A549 (cell line): ENCODE data around the gene IRX5. TPM values are rescaled to one million over a fixed set of nuclear protein-coding genes. Genes with fewer than 3 reads are reported as not detected.

ENCODE experiments used
- ATAC-seq, 2 experiments: fragments of 200-7000 bp in 1 of 2; fragments of >200 bp in 1 of 2; cut with Nextera tagmentation in 1 of 2; cut with Tn5 transposase in 1 of 2; 3 replicates each; pipeline versions ENCODE4 v1.8.0 to v1.9.1; 2018 to 2020; ENCODE audit warnings: mild to moderate bottlenecking in 1 of 2, moderate library complexity in 1 of 2
- CTCF ChIA-PET: fragments of 300-600 bp; sonication (Branson Sonifier 250); formaldehyde crosslinking; extraction: SDS; loops from one replicate; lab custom pipeline; 2021; ENCODE audit warnings: antibody characterized with exemption, inconsistent platforms; lab: Yijun Ruan, JAX
- POLR2A ChIA-PET: fragments of 350-600 bp; formaldehyde crosslinking; extraction: SDS; loops from one replicate; lab custom pipeline; 2021; ENCODE audit warnings: antibody characterized with exemption, inconsistent platforms; lab: Yijun Ruan, JAX
- DNase-seq, 2 experiments: peaks; one replicate each; pipeline versions ENCODE4 v3.0.0 to v3.0.0-alpha.2; 2011 to 2016; ENCODE audit warnings: low read depth in 1 of 2, low spot score in 1 of 2
- FAIRE-seq: peaks from 2 replicates; lab custom pipeline; 2011; peaks lifted over from hg19 to GRCh38; lab: Jason Lieb, UNC
- H3K27ac ChIP-seq, 2 experiments: fragments of >200 bp; sonication (Bioruptor Twin); formaldehyde crosslinking; 3 replicates each; pipeline ENCODE4 v1.5.1; 2016 to 2017
- H3K4me1 ChIP-seq: fragments of >200 bp; sonication (Bioruptor Twin); formaldehyde crosslinking; 3 replicates; pipeline ENCODE4 v1.6.1; 2016
- H3K4me2 ChIP-seq: fragments of >200 bp; sonication (Bioruptor Twin); formaldehyde crosslinking; 3 replicates; pipeline ENCODE4 v1.6.1; 2016
- H3K4me3 ChIP-seq: fragments of >200 bp; sonication (Bioruptor Twin); formaldehyde crosslinking; 3 replicates; pipeline ENCODE4 v1.5.1; 2016
- H3K9me3 ChIP-seq: fragments of >200 bp; sonication (Bioruptor Twin); formaldehyde crosslinking; 3 replicates; pipeline ENCODE4 v1.6.1; 2016
- BCL3 ChIP-seq: fragments of >200 bp; sonication (Bioruptor Twin); formaldehyde crosslinking; IDR thresholded peaks from 3 replicates; pipeline ENCODE4 v1.6.1; 2016
- CBX8 ChIP-seq: fragments of 200-600 bp; sonication (generic); IDR thresholded peaks from 2 replicates; pipeline ENCODE4 v1.6.1; 2016
- CEBPB ChIP-seq, 2 experiments: fragments of >200 bp in 1 of 2; sonication (Bioruptor Twin) in 1 of 2; formaldehyde crosslinking in 1 of 2; IDR thresholded peaks; 2 replicates each; pipeline ENCODE4 v1.6.1; 2012 to 2016
- CHD2 ChIP-seq: fragments of 150-350 bp; IDR thresholded peaks from 2 replicates; pipeline ENCODE4 v1.6.1; 2014; ENCODE audit warnings: low read length; ENCODE audit not compliant: partially characterized antibody
- EHF ChIP-seq: fragments of 250-450 bp; sonication (Bioruptor Pico); IDR thresholded peaks from 2 replicates; pipeline ENCODE4 v1.5.0; 2020; ENCODE audit warnings: mild to moderate bottlenecking
- EHMT2 ChIP-seq: fragments of 200-600 bp; sonication (generic); IDR thresholded peaks from 2 replicates; pipeline ENCODE4 v1.6.1; 2016; ENCODE audit warnings: antibody characterized with exemption, low read depth, mild to moderate bottlenecking, moderate library complexity
- EP300 ChIP-seq, 2 experiments: fragments of >200 bp; sonication (Bioruptor Twin); formaldehyde crosslinking; IDR thresholded peaks; 2 replicates in 1 of 2; 3 replicates in 1 of 2; pipeline ENCODE4 v1.6.1; 2016 to 2017
- ESRRA ChIP-seq: fragments of 150-350 bp; IDR thresholded peaks from 2 replicates; pipeline ENCODE4 v1.6.1; 2014; ENCODE audit warnings: mild to moderate bottlenecking, low read length, borderline replicate concordance
- FOSL2 ChIP-seq, 2 experiments: fragments of 450-650 bp in 1 of 2; fragments of >200 bp in 1 of 2; sonication (Bioruptor Twin) in 1 of 2; formaldehyde crosslinking; IDR thresholded peaks; 2 replicates each; pipeline versions ENCODE4 v1.5.0 to v1.6.1; 2016 to 2020; ENCODE audit warnings: mild to moderate bottlenecking in 1 of 2, moderate library complexity in 1 of 2
- HDAC2 ChIP-seq: fragments of 200-600 bp; sonication (generic); IDR thresholded peaks from 2 replicates; pipeline ENCODE4 v1.6.1; 2016
- HEYL ChIP-seq: fragments of 250-450 bp; sonication (Bioruptor Pico); IDR thresholded peaks from 2 replicates; pipeline ENCODE4 v1.8.0; 2021; ENCODE audit warnings: mild to moderate bottlenecking, moderate library complexity
- JUNB ChIP-seq: fragments of >200 bp; sonication (Bioruptor Twin); formaldehyde crosslinking; IDR thresholded peaks from 2 replicates; pipeline ENCODE4 v1.6.1; 2016
- KDM1A ChIP-seq: fragments of 200-600 bp; sonication (generic); IDR thresholded peaks from 2 replicates; pipeline ENCODE4 v1.6.1; 2016; ENCODE audit warnings: low read depth, mild to moderate bottlenecking
- KDM5A ChIP-seq: fragments of 200-600 bp; sonication (generic); IDR thresholded peaks from 2 replicates; pipeline ENCODE4 v1.6.1; 2016; ENCODE audit warnings: antibody characterized with exemption, mild to moderate bottlenecking
- MAX ChIP-seq: IDR thresholded peaks from 2 replicates; pipeline ENCODE4 v1.6.1; 2012
- MYC ChIP-seq: IDR thresholded peaks from 2 replicates; pipeline ENCODE4 v1.6.1; 2012; ENCODE audit warnings: mild to moderate bottlenecking, inconsistent platforms, low read length, improper control_type of control experiment, borderline replicate concordance
- NFE2L2 ChIP-seq: fragments of 150-350 bp; conservative IDR thresholded peaks from 2 replicates; pipeline ENCODE4 v1.6.1; 2014; ENCODE audit warnings: low read length
- PBX3 ChIP-seq: IDR thresholded peaks from 2 replicates; pipeline ENCODE4 v1.6.1; 2012
- PHF8 ChIP-seq: fragments of 200-600 bp; sonication (generic); IDR thresholded peaks from 2 replicates; pipeline ENCODE4 v1.6.1; 2016; ENCODE audit warnings: low read depth, mild to moderate bottlenecking, antibody characterized with exemption, moderate library complexity, borderline replicate concordance
- SREBF2 ChIP-seq: fragments of 450-650 bp; IDR thresholded peaks from 2 replicates; pipeline ENCODE4 v1.6.1; 2014; ENCODE audit warnings: mild to moderate bottlenecking, moderate library complexity
- TP53 ChIP-seq: fragments of 250-450 bp; sonication (Bioruptor Pico); IDR thresholded peaks from 2 replicates; pipeline ENCODE4 v1.5.0; 2021; ENCODE audit warnings: mild to moderate bottlenecking, moderate library complexity
- ZC3H11A ChIP-seq: fragments of 450-650 bp; IDR thresholded peaks from 2 replicates; pipeline ENCODE4 v1.6.1; 2014; ENCODE audit warnings: antibody characterized with exemption, mild to moderate bottlenecking
- ZFP36 ChIP-seq: fragments of 450-650 bp; IDR thresholded peaks from 2 replicates; pipeline ENCODE4 v1.6.1; 2014; ENCODE audit warnings: borderline replicate concordance; ENCODE audit not compliant: partially characterized antibody
- ZNF302 ChIP-seq: fragments of 250-450 bp; sonication (Bioruptor Pico); IDR thresholded peaks from 2 replicates; pipeline ENCODE4 v1.9.0; 2021; ENCODE audit warnings: inconsistent platforms, mild to moderate bottlenecking, moderate library complexity
- whole genome bisulfite sequencing: methylation state at CpG from one replicate; pipeline ENCODE4 v1.1.6; 2017; ENCODE audit errors: missing lambda C conversion rate; 5-methylcytosine and 5-hydroxymethylcytosine counted together
- polyA plus RNA-seq, 4 experiments: library from polyadenylated mRNA; depleted of rRNA in 3 of 4; stranded (reverse); fragments of >200 nt; fragmentation: RNase III in 1 of 4; extraction: RNeasy Plus Mini Kit Qiagen cat#74134 plus additional on column Dnase treatment in 1 of 4; gene quantifications; 2 replicates in 3 of 4; 3 replicates in 1 of 4; pipeline ENCODE4 v1.2.3, GENCODE V29; 2011 to 2017
- TF ChIP-seq, protein P1 (sequence below): fragments of >200 bp; sonication (Bioruptor Twin); formaldehyde crosslinking; IDR thresholded peaks from 2 replicates; pipeline ENCODE4 v1.6.1; 2016

IRX5 gene
- polyA plus RNA-seq, 2 of the 4 experiments (the other 2 are of a cell fraction): 0.67 to 0.88 TPM

- WGBS: 8% methylated on average over 2 of the region's 2 CpGs
- no peak for TF ChIP-seq ZC3H11A
- no peak for TF ChIP-seq EHMT2
- no peak for TF ChIP-seq ZNF302 (CRISPR knock-in tag)
- TF ChIP-seq, protein P1, sequence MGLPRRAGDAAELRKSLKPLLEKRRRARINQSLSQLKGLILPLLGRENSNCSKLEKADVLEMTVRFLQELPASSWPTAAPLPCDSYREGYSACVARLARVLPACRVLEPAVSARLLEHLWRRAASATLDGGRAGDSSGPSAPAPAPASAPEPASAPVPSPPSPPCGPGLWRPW: no peak
- no peak for TF ChIP-seq MAX
- TF ChIP-seq KDM1A: no peak
- TF ChIP-seq SREBF2: no peak
- TF ChIP-seq ESRRA: no peak
- no peak for TF ChIP-seq EP300 (IDR thresholded peaks at IDR 0.05)
- no peak for TF ChIP-seq CBX8
- no peak for TF ChIP-seq ZFP36
- TF ChIP-seq BCL3: no peak
- TF ChIP-seq CHD2: no peak
- no peak for TF ChIP-seq EHF
- no peak for TF ChIP-seq HEYL
- TF ChIP-seq HDAC2: no peak
- ChIA-PET CTCF (no interaction called here), POLR2A (no interaction called here)
- H3K4me3 ChIP-seq: no peak overlapping the region
- H3K4me2 ChIP-seq: no peak overlapping the region
- no peak overlapping the region for H3K27ac ChIP-seq
- H3K4me1 ChIP-seq: peaks cover 12% of the 10 kb centered on the region; the same call in 2 of the 3 replicates
- FAIRE-seq (no peak), ATAC-seq (no peak), DNase-seq (no peak)
- H3K9me3 ChIP-seq: peaks cover 5% of the 10 kb centered on the region; the same call in 1 of the 3 replicates
These were observed 48.1 kb upstream of the IRX5 start for GRCh38 chr16:54882556-54882955.

GRCh38 chr16:54883358-54883757 lies 47.3 kb upstream of the IRX5 start:
- no peak for ATAC-seq
- CTCF ChIA-PET: no interaction called here
- WGBS: 50% methylated on average over 1 of the region's 1 CpG
- DNase-seq: no peak
- H3K9me3 ChIP-seq: peaks cover 5% of the 10 kb centered on the region; the same call in 1 of the 3 replicates
- H3K4me2 ChIP-seq: no peak overlapping the region
- peaks cover 12% of the 10 kb centered on the region; the same call in 2 of the 3 replicates for H3K4me1 ChIP-seq
- TF ChIP-seq JUNB (no peak), MYC (no peak), CEBPB (IDR thresholded peaks at IDR 0.05) (no peak), CHD2 (no peak), TP53 (CRISPR knock-in tag) (no peak), HDAC2 (no peak), NFE2L2 (no peak), FOSL2 (IDR thresholded peaks at IDR 0.05) (no peak), FOSL2 (CRISPR knock-in tag; IDR thresholded peaks at IDR 0.05) (no peak), PBX3 (no peak), PHF8 (no peak), KDM5A (no peak)
- TF ChIP-seq, protein P1: no peak
- no peak overlapping the region for H3K4me3 ChIP-seq
- POLR2A ChIA-PET: no interaction called here
- no peak overlapping the region for H3K27ac ChIP-seq
- FAIRE-seq: no peak
